Measurements from ENCODE around the gene SVEP1.

DNA sequence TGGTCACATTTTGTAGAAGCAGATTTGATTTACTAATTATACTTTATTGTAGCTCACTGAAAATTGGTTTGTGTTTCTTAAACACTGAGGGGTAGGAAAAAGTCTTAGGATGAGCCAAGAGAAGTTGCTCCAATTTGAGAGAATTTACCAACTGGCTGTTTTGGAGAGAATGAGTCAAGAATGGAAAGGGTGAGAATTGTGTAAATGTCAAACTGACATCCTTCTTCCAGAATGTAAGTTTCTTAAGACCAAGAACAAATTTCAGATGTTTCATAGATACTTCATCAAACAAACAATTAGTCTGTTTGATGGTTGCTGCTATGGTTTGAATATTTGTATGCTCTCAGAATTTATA is 135.7 kb downstream of the SVEP1 start:
- TF ChIP-seq, protein P1, sequence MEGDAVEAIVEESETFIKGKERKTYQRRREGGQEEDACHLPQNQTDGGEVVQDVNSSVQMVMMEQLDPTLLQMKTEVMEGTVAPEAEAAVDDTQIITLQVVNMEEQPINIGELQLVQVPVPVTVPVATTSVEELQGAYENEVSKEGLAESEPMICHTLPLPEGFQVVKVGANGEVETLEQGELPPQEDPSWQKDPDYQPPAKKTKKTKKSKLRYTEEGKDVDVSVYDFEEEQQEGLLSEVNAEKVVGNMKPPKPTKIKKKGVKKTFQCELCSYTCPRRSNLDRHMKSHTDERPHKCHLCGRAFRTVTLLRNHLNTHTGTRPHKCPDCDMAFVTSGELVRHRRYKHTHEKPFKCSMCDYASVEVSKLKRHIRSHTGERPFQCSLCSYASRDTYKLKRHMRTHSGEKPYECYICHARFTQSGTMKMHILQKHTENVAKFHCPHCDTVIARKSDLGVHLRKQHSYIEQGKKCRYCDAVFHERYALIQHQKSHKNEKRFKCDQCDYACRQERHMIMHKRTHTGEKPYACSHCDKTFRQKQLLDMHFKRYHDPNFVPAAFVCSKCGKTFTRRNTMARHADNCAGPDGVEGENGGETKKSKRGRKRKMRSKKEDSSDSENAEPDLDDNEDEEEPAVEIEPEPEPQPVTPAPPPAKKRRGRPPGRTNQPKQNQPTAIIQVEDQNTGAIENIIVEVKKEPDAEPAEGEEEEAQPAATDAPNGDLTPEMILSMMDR (IDR thresholded peaks at IDR 0.05; ENCODE audit: borderline replicate concordance, extremely low read depth, low read length, poor library complexity, severe bottlenecking), result no peak
- no peak for TF ChIP-seq EZH2 (IDR thresholded peaks at IDR 0.05; ENCODE audit: borderline replicate concordance, low read depth, low read length, severe bottlenecking)
